ENCODE data around the gene FNBP1L. TPM values are rescaled to one million over a fixed set of nuclear protein-coding genes. Genes with fewer than 3 reads are reported as not detected.

FNBP1L gene
- total and polyA plus RNA-seq, 10 of the 15 experiments (the other 5 are each of a cell fraction or from before 2014, with no cell fraction given): 0.02 to 0.12 (median 0.07) TPM; not detected in 4

GRCh38 chr1:93578911-93579825 is 131.2 kb downstream of the FNBP1L start (continued):
- TF ChIP-seq PBX3 (IDR thresholded peaks at IDR 0.05; ENCODE audit: insufficient replicate concordance, low read depth, low read length) (no peak), FOXM1 (IDR thresholded peaks at IDR 0.05; ENCODE audit: low read depth, low read length) (no peak)

GRCh38 chr1:93579891-93580290 is 132.0 kb downstream of the FNBP1L start:
- H3K9ac ChIP-seq (ENCODE audit: control insufficient read depth, insufficient read depth, low read length): no peak overlapping the region
- no peak overlapping the region for H3K4me2 ChIP-seq (ENCODE audit: control insufficient read depth, insufficient read depth)
- no peak for FAIRE-seq
- no peak for DNase-seq (ENCODE audit: low read depth, low spot score)
- H3K9me3 ChIP-seq (replicated peaks; ENCODE audit: control insufficient read depth, insufficient read depth, low read length): no peaks in the 10 kb centered on the region
- no peaks in the 10 kb centered on the region for H3K27me3 ChIP-seq (replicated peaks in 1 of 2; ENCODE audit: control insufficient read depth in 2 of 2, insufficient read depth in 2 of 2, low read length in 1 of 2)
- intact Hi-C loops (cut with micrococcal nuclease; ENCODE audit: unreplicated experiment) (no loop called here), in situ Hi-C loops (cut with MboI) (no loop called here)
- no TSS peak for BruUV-seq (replicated peaks)
- WGBS (ENCODE audit: insufficient coverage, insufficient replicate concordance, low lambda C conversion rate, missing lambda C conversion rate): 92% methylated on average over 5 of the region's 5 CpGs
- no peaks in the 10 kb centered on the region for H4K20me1 ChIP-seq (ENCODE audit: control insufficient read depth, insufficient read depth)
- no peak overlapping the region for H3K27ac ChIP-seq (ENCODE audit: control insufficient read depth, insufficient read depth)
- H3K36me3 ChIP-seq (ENCODE audit: control insufficient read depth in 2 of 2, insufficient read depth in 2 of 2, low read length in 1 of 2): no peaks in the 10 kb centered on the region; a peak in 1 of 4 replicates
- ChIA-PET CTCF (no interaction called here), SMC1A (ENCODE audit: uncharacterized antibody, unreplicated experiment) (no interaction called here), POLR2A (interaction anchor here (0.6 kb wide), 1 partner anchor 1176 kb away, joined by 3 read pairs; no protein-coding TSS in a partner anchor), RAD21 (ENCODE audit: unreplicated experiment) (no interaction called here)
- H3K79me2 ChIP-seq (ENCODE audit: control insufficient read depth, insufficient read depth, low read length): no peaks in the 10 kb centered on the region
- H3K4me3 ChIP-seq: no peak overlapping the region
- TF ChIP-seq, protein P1, sequence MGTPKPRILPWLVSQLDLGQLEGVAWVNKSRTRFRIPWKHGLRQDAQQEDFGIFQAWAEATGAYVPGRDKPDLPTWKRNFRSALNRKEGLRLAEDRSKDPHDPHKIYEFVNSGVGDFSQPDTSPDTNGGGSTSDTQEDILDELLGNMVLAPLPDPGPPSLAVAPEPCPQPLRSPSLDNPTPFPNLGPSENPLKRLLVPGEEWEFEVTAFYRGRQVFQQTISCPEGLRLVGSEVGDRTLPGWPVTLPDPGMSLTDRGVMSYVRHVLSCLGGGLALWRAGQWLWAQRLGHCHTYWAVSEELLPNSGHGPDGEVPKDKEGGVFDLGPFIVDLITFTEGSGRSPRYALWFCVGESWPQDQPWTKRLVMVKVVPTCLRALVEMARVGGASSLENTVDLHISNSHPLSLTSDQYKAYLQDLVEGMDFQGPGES (IDR thresholded peaks at IDR 0.05): no peak
- TF ChIP-seq EED (IDR thresholded peaks at IDR 0.05; ENCODE audit: low read depth): no peak
- TF ChIP-seq NFYB (IDR thresholded peaks at IDR 0.05; ENCODE audit: insufficient read depth, low read depth, low read length): no peak
- TF ChIP-seq RUNX3 (IDR thresholded peaks at IDR 0.05; ENCODE audit: low read length): no peak
- TF ChIP-seq, protein P2, sequence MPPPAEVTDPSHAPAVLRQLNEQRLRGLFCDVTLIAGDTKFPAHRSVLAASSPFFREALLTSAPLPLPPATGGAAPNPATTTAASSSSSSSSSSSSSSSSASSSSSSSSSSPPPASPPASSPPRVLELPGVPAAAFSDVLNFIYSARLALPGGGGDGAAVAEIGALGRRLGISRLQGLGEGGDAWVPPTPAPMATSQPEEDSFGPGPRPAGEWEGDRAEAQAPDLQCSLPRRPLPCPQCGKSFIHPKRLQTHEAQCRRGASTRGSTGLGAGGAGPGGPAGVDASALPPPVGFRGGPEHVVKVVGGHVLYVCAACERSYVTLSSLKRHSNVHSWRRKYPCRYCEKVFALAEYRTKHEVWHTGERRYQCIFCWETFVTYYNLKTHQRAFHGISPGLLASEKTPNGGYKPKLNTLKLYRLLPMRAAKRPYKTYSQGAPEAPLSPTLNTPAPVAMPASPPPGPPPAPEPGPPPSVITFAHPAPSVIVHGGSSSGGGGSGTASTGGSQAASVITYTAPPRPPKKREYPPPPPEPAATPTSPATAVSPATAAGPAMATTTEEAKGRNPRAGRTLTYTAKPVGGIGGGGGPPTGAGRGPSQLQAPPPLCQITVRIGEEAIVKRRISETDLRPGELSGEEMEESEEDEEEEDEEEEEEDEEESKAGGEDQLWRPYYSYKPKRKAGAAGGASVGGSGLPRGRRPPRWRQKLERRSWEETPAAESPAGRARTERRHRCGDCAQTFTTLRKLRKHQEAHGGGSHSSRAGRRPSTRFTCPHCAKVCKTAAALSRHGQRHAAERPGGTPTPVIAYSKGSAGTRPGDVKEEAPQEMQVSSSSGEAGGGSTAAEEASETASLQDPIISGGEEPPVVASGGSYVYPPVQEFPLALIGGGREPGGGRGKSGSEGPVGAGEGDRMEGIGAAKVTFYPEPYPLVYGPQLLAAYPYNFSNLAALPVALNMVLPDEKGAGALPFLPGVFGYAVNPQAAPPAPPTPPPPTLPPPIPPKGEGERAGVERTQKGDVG (CRISPR knock-in tag; IDR thresholded peaks at IDR 0.05): no peak
- no peak for TF ChIP-seq SIN3A (IDR thresholded peaks at IDR 0.05; ENCODE audit: low read depth, low read length)
- TF ChIP-seq IKZF1 (conservative IDR thresholded peaks at IDR 0.05): no peak
- no peak for TF ChIP-seq JUNB (IDR thresholded peaks at IDR 0.05)
- no peak overlapping the region for H2AFZ ChIP-seq (ENCODE audit: control insufficient read depth, low read depth, low read length)
- ATAC-seq: no peak
- H3K4me1 ChIP-seq (ENCODE audit: control insufficient read depth, insufficient read depth, low read length): no peaks in the 10 kb centered on the region

All from GM12878 (cell line).